ENCODE measurements around the gene MYMK. TPM values are rescaled to one million over a fixed set of nuclear protein-coding genes. Genes with fewer than 3 reads are reported as not detected.

Gene MYMK
- total RNA-seq, 1 experiment from 2014 or later = not detected

DNA sequence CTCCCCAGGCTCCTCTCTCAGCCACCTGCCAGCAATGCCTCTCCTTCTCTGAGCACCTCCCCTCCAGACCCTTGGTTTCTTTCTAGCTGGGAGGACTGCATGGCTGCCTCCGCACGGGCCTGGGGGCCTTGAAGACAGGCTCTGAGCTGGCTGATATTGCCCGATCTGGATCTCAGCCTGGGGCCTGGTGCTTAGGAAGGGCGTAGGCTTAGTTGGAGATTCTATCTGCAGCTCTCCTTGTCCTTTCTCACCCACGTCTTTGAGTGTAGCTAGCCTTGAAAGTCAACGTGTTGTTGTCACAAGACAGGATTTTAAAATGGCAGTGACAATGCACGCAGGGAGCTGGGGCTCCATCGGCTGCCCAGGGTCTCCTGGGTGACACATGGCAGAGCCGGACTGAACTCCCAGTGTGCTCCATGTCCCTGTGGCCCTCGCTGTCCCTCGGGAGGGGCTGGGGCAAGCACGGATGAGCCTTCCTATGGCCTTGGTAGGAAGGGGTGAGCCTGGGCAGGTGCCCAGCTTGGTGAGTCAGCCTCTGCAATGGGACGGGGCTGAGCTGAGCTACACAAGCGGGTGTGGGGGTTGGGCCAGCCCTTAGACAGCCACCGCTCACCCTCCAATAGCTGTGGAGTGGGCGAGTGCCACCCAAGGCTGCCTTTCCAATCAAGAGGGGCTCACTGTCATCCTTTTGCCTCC, 19.2 kb upstream of the MYMK start:
- H3K9me3 Mint-ChIP-seq (ENCODE audit: low read depth, unreplicated experiment) = no peaks in the 10 kb centered on the region
- H3K27me3 Mint-ChIP-seq (ENCODE audit: unreplicated experiment) = peaks cover 34% of the 10 kb centered on the region
- intact Hi-C loops (cut with micrococcal nuclease; ENCODE audit: unreplicated experiment) = no loop called here
- H3K4me3 Mint-ChIP-seq (ENCODE audit: low read depth, unreplicated experiment) = no peak overlapping the region
- no TSS peak for BruUV-seq (replicated peaks)
- CTCF ChIA-PET = no interaction called here
- H3K36me3 Mint-ChIP-seq (ENCODE audit: insufficient read depth, unreplicated experiment) = no peaks in the 10 kb centered on the region
- H3K4me1 Mint-ChIP-seq (ENCODE audit: low read depth, unreplicated experiment) = no peaks in the 10 kb centered on the region
- DNase-seq = no peak
- H3K27ac Mint-ChIP-seq (ENCODE audit: unreplicated experiment) = no peak overlapping the region
- TF ChIP-seq, protein P1, sequence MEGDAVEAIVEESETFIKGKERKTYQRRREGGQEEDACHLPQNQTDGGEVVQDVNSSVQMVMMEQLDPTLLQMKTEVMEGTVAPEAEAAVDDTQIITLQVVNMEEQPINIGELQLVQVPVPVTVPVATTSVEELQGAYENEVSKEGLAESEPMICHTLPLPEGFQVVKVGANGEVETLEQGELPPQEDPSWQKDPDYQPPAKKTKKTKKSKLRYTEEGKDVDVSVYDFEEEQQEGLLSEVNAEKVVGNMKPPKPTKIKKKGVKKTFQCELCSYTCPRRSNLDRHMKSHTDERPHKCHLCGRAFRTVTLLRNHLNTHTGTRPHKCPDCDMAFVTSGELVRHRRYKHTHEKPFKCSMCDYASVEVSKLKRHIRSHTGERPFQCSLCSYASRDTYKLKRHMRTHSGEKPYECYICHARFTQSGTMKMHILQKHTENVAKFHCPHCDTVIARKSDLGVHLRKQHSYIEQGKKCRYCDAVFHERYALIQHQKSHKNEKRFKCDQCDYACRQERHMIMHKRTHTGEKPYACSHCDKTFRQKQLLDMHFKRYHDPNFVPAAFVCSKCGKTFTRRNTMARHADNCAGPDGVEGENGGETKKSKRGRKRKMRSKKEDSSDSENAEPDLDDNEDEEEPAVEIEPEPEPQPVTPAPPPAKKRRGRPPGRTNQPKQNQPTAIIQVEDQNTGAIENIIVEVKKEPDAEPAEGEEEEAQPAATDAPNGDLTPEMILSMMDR (IDR thresholded peaks at IDR 0.05; ENCODE audit: unreplicated experiment) = no peak

- DNase-seq = no peak
- Mint-ChIP-seq H3K4me3 (ENCODE audit: low read depth, unreplicated experiment) (no peak overlapping the region), H3K27me3 (ENCODE audit: unreplicated experiment) (peaks cover 23% of the 10 kb centered on the region), H3K9me3 (ENCODE audit: low read depth, unreplicated experiment) (no peaks in the 10 kb centered on the region), H3K36me3 (ENCODE audit: insufficient read depth, unreplicated experiment) (no peaks in the 10 kb centered on the region), H3K4me1 (ENCODE audit: low read depth, unreplicated experiment) (no peaks in the 10 kb centered on the region), H3K27ac (ENCODE audit: unreplicated experiment) (no peak overlapping the region)
- BruUV-seq (replicated peaks) = no TSS peak
- intact Hi-C loops (cut with micrococcal nuclease; ENCODE audit: unreplicated experiment) = no loop called here
- TF ChIP-seq, protein P1 (IDR thresholded peaks at IDR 0.05; ENCODE audit: unreplicated experiment) = no peak
- CTCF ChIA-PET = no interaction called here
Observed at GRCh38 chr9:133542002-133542401, 17.2 kb upstream of the MYMK start.

DNA sequence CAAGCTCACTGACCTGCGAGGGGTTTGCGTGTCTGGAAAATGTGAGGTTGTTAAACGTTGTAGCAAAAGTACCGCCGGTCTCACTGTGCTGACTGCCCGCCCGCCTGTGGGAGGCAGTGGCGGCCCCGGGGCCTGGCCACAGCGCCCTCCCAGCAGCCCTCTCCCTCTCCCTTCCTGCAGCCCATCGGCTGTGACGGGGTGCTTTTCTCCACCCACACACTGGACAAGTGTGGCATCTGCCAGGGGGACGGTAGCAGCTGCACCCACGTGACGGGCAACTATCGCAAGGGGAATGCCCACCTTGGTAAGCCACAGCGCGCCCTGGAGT, 15.9 kb upstream of the MYMK start:
- TF ChIP-seq, protein P1 (IDR thresholded peaks at IDR 0.05; ENCODE audit: unreplicated experiment) = no peak
- H3K4me3 Mint-ChIP-seq (ENCODE audit: low read depth, unreplicated experiment) = no peak overlapping the region
- intact Hi-C loops (cut with micrococcal nuclease; ENCODE audit: unreplicated experiment) = no loop called here
- no peaks in the 10 kb centered on the region for H3K36me3 Mint-ChIP-seq (ENCODE audit: insufficient read depth, unreplicated experiment)
- CTCF ChIA-PET = no interaction called here
- BruUV-seq (replicated peaks) = no TSS peak
- no peak for DNase-seq
- H3K4me1 Mint-ChIP-seq (ENCODE audit: low read depth, unreplicated experiment) = no peaks in the 10 kb centered on the region
- no peaks in the 10 kb centered on the region for H3K9me3 Mint-ChIP-seq (ENCODE audit: low read depth, unreplicated experiment)
- H3K27ac Mint-ChIP-seq (ENCODE audit: unreplicated experiment) = no peak overlapping the region
- H3K27me3 Mint-ChIP-seq (ENCODE audit: unreplicated experiment) = peaks cover 29% of the 10 kb centered on the region

GRCh38 chr9:133539991-133540697, 15.4 kb upstream of the MYMK start:
- DNase-seq = no peak
- TF ChIP-seq, protein P1 (IDR thresholded peaks at IDR 0.05; ENCODE audit: unreplicated experiment) = no peak
- H3K9me3 Mint-ChIP-seq (ENCODE audit: low read depth, unreplicated experiment) = no peaks in the 10 kb centered on the region
- no TSS peak for BruUV-seq (replicated peaks)
- H3K27me3 Mint-ChIP-seq (ENCODE audit: unreplicated experiment) = peaks cover 34% of the 10 kb centered on the region
- no peaks in the 10 kb centered on the region for H3K36me3 Mint-ChIP-seq (ENCODE audit: insufficient read depth, unreplicated experiment)
- no peaks in the 10 kb centered on the region for H3K4me1 Mint-ChIP-seq (ENCODE audit: low read depth, unreplicated experiment)
- intact Hi-C loops (cut with micrococcal nuclease; ENCODE audit: unreplicated experiment) = no loop called here
- CTCF ChIA-PET = no interaction called here
- peak overlapping the region; percentile 60 for H3K4me3 Mint-ChIP-seq (ENCODE audit: low read depth, unreplicated experiment)
- H3K27ac Mint-ChIP-seq (ENCODE audit: unreplicated experiment) = no peak overlapping the region

All from Calu3 (cell line).